ENCODE measurements around the gene KCNJ1.
A peak's percentile ranks its signal among the peaks of the same experiment; 100 is the strongest.

Gene KCNJ1

DNA sequence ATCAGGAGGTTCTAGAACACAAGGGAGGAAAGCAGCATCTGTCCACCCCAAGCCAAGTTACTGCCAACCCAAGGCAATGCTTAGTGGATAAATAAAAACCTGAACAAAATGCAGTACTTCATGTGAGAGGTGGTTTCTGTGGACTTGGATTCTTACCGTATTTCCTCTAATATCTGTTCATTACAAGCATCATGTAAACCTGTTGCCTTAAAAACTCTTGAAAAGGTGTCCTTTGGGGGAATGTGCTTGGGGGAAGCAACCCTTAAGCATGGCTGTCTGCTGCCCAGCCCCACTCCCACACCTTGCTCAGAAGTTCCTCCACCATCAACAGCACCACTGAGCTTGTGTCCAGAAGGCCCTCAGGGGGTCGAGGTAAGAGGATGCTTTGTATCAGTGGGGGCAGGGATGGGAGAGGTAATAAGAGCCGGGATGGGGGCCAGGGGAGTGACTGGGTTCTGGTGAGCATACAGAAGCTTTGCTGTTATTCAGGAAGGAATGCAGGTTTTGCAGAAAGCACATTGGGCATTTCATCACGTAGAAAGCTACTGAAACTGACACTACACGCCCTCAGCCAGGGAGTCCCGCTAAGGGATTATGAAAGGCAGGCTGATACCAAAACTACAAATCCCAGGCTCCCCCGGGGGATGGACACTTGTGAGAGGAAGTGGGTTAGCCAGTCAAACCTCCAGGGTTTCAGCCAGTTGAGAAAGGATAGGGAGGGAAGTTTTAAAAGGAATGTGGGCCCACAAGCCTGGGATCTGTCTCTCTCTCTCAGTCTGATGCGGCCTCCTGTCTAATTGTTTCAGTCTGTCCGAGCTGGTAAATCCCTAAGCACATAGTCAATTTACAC, 52.0 kb downstream of the KCNJ1 start:
- H3K9ac ChIP-seq (ENCODE audit: low read depth, low read length), result no peak overlapping the region; the same call in 1 of the 2 replicates
- H3K27me3 ChIP-seq (ENCODE audit: insufficient read depth, low read length), result no peaks in the 10 kb centered on the region
- H3K4me3 ChIP-seq (ENCODE audit: low read length), result peak overlapping the region; percentile 49
- no peaks in the 10 kb centered on the region for H3K9me3 ChIP-seq (ENCODE audit: insufficient read depth, low read depth, low read length)
- H3K36me3 ChIP-seq (ENCODE audit: insufficient read depth, low read length), result no peaks in the 10 kb centered on the region
- WGBS, result 10% methylated on average over 8 of the region's 9 CpGs
- no peak overlapping the region for H3K27ac ChIP-seq (ENCODE audit: low read depth, low read length)
- peaks cover 11% of the 10 kb centered on the region for H3K4me1 ChIP-seq (ENCODE audit: insufficient read depth, low read length)

DNA sequence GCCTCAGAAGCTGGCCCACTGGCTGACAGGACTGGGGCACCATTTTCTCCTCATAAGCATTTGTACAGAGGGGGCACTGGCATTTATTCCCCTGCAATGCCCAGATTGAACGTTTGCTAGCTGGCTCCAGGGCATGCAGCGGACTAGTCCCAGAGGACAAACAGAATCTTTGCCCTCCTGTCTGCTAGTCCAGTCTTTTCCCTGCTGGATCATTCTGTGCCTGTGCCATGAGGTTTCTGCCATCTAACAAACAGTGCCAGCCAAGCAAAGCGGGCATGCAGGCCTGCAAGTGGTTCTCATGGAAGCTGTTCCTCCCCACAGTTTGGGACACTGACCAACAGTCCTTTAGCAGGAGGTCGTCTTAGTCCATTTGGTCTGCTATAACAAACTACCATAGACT, 53.4 kb downstream of the KCNJ1 start:
- no peaks in the 10 kb centered on the region for H3K36me3 ChIP-seq (ENCODE audit: insufficient read depth, low read length)
- H3K9ac ChIP-seq (ENCODE audit: low read depth, low read length), result no peak overlapping the region
- H3K27ac ChIP-seq (ENCODE audit: low read depth, low read length), result no peak overlapping the region
- no peak overlapping the region for H3K4me3 ChIP-seq (ENCODE audit: low read length)
- no peaks in the 10 kb centered on the region for H3K9me3 ChIP-seq (ENCODE audit: insufficient read depth, low read depth, low read length)
- H3K27me3 ChIP-seq (ENCODE audit: insufficient read depth, low read length), result no peaks in the 10 kb centered on the region
- peaks cover 11% of the 10 kb centered on the region for H3K4me1 ChIP-seq (ENCODE audit: insufficient read depth, low read length)
- 88% methylated on average over 4 of the region's 4 CpGs for WGBS

DNA sequence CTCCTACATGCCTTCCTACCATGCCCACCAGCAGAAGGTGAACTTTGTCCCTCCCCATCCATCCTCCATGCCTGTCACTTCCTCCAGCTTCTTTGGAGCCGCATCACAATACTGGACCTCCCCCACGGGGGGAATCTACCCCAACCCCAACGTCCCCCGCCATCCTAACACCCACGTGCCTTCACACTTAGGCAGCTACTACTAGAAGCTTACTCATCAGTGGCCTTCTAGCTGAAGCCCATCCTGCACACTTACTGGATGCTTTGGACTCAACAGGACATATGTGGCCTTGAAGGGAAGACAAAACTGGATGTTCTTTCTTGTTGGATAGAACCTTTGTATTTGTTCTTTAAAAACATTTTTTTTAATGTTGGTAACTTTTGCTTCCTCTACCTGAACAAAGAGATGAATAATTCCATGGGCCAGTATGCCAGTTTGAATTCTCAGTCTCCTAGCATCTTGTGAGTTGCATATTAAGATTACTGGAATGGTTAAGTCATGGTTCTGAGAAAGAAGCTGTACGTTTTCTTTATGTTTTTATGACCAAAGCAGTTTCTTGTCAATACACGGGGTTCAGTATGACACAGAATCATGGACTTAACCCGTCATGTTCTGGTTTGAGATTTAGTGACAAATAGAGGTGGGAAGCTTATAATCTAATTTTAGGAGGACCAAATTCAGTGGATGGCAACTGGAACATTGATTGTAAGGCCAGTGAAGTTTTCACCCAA, 56.1 kb downstream of the KCNJ1 start:
- WGBS, result 88% methylated on average over 8 of the region's 8 CpGs
- H3K9me3 ChIP-seq (ENCODE audit: insufficient read depth, low read depth, low read length), result no peaks in the 10 kb centered on the region
- no peak overlapping the region for H3K4me3 ChIP-seq (ENCODE audit: low read length)
- H3K36me3 ChIP-seq (ENCODE audit: insufficient read depth, low read length), result no peaks in the 10 kb centered on the region
- no peak overlapping the region for H3K27ac ChIP-seq (ENCODE audit: low read depth, low read length)
- no peak overlapping the region for H3K9ac ChIP-seq (ENCODE audit: low read depth, low read length)
- no peaks in the 10 kb centered on the region for H3K27me3 ChIP-seq (ENCODE audit: insufficient read depth, low read length)
- peaks cover 9% of the 10 kb centered on the region for H3K4me1 ChIP-seq (ENCODE audit: insufficient read depth, low read length)

DNA sequence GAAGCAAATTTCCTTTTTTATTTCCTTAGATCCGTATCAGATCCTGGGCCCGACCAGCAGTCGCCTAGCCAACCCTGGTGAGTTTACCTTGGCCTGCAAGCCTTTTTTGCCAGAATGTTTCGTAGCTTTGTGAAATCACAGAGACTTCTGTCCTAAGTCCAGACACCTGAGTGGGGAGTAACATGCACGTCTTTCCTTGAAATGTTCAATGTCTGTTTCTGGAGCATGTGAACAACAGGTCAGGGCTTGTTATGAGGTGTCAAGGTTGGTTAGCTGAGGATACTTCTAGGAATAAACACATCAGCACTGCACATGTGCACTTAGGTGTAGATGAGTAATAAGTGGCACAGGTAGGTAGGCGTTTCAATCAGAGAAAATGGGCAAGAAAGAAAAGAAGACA, 58.0 kb downstream of the KCNJ1 start:
- Histone ChIP-seq H3K36me3 (ENCODE audit: insufficient read depth, low read length) (no peaks in the 10 kb centered on the region), H3K4me1 (ENCODE audit: insufficient read depth, low read length) (no peaks in the 10 kb centered on the region; the same call in 1 of the 2 replicates), H3K9me3 (ENCODE audit: insufficient read depth, low read depth, low read length) (no peaks in the 10 kb centered on the region), H3K27ac (ENCODE audit: low read depth, low read length) (no peak overlapping the region), H3K4me3 (ENCODE audit: low read length) (no peak overlapping the region), H3K27me3 (ENCODE audit: insufficient read depth, low read length) (no peaks in the 10 kb centered on the region), H3K9ac (ENCODE audit: low read depth, low read length) (no peak overlapping the region)
- WGBS, result 94% methylated on average over 6 of the region's 6 CpGs

DNA sequence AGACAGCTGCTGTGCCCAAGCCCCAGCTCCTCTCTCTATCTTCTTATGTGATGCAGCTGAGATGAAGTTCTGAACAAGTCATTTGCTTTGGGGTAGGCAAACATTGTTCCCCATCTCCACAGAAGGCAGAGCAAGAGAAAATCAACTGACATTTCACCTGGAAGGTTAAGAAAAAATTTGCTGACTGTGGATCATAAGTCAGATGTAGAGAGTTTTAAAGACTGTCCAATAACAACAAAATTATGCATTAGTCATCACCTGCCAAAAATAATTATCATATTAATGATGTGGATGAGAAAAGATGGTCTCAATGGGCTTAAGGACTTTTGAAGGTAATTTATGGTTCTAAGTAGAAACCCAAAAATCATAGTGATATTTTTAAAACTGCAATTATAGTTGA, 59.2 kb downstream of the KCNJ1 start:
- H3K9me3 ChIP-seq (ENCODE audit: insufficient read depth, low read depth, low read length), result no peaks in the 10 kb centered on the region
- H3K27ac ChIP-seq (ENCODE audit: low read depth, low read length), result no peak overlapping the region
- H3K4me3 ChIP-seq (ENCODE audit: low read length), result no peak overlapping the region
- no peaks in the 10 kb centered on the region; the same call in 1 of the 2 replicates for H3K4me1 ChIP-seq (ENCODE audit: insufficient read depth, low read length)
- H3K9ac ChIP-seq (ENCODE audit: low read depth, low read length), result no peak overlapping the region
- H3K36me3 ChIP-seq (ENCODE audit: insufficient read depth, low read length), result no peaks in the 10 kb centered on the region
- H3K27me3 ChIP-seq (ENCODE audit: insufficient read depth, low read length), result no peaks in the 10 kb centered on the region

DNA sequence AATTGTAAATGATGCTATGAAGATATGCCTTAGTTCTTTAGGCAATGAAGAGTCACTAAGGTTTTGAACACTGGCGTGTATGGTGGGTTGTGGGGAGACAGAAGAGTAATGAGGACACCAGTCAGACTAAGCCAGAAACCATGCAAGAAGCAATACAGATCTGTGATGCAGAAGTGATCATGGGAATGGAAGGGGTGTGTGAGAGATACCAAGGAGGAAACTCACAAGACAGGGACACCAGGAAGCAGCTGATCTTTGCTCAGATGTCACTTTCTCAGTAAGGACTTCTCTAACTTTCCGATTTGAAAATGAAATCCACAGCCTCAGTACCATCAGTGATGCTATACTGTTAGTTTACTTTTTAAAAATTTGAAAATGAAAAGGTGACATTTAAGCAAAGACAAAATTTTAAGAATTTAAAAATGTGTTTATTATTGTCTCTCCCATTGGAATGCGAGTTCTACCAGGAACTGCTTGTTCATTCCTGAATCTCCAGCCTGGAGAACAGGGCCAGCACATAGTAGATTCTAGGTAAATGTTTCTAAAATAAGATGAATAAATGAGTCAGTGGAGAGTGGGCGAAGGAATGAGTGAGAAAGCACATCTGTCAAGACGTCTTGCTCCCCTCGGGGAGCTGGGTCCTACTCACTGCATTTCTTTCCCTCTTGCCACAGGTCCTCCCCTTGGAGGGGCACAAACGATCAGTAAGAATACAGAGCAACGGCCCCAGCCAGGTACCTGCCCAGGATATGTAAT, 60.4 kb downstream of the KCNJ1 start:
- Histone ChIP-seq H3K27ac (ENCODE audit: low read depth, low read length) (no peak overlapping the region), H3K36me3 (ENCODE audit: insufficient read depth, low read length) (no peaks in the 10 kb centered on the region), H3K4me1 (ENCODE audit: insufficient read depth, low read length) (no peaks in the 10 kb centered on the region; the same call in 1 of the 2 replicates), H3K9ac (ENCODE audit: low read depth, low read length) (no peak overlapping the region), H3K9me3 (ENCODE audit: insufficient read depth, low read depth, low read length) (no peaks in the 10 kb centered on the region), H3K27me3 (ENCODE audit: insufficient read depth, low read length) (no peaks in the 10 kb centered on the region), H3K4me3 (ENCODE audit: low read length) (no peak overlapping the region)
- 86% methylated on average over 8 of the region's 8 CpGs for WGBS

DNA sequence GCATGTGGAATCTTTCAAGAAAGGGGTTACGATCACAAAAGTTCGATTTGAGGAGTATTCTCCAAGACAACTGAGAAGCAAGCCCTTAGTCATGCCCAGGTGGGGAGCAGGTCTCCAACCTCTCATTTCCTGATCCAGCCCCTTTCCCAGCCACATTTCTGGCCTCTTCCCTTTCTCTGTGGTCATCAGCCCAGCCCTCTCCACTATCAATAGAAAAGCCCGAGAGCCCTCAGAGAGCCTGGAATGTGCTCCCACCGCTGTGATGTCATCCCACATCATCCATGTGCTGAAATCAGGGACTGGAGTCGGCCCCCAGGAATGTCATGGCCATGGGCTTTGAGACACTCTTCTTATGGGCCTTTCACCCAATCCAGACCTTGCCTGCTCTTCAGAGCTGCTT, 62.6 kb downstream of the KCNJ1 start:
- Histone ChIP-seq H3K4me3 (ENCODE audit: low read length) (no peak overlapping the region), H3K4me1 (ENCODE audit: insufficient read depth, low read length) (no peaks in the 10 kb centered on the region; the same call in 1 of the 2 replicates), H3K27me3 (ENCODE audit: insufficient read depth, low read length) (no peaks in the 10 kb centered on the region), H3K27ac (ENCODE audit: low read depth, low read length) (no peak overlapping the region), H3K36me3 (ENCODE audit: insufficient read depth, low read length) (no peaks in the 10 kb centered on the region), H3K9me3 (ENCODE audit: insufficient read depth, low read depth, low read length) (no peaks in the 10 kb centered on the region), H3K9ac (ENCODE audit: low read depth, low read length) (no peak overlapping the region)
- 88% methylated on average over 5 of the region's 5 CpGs for WGBS

DNA sequence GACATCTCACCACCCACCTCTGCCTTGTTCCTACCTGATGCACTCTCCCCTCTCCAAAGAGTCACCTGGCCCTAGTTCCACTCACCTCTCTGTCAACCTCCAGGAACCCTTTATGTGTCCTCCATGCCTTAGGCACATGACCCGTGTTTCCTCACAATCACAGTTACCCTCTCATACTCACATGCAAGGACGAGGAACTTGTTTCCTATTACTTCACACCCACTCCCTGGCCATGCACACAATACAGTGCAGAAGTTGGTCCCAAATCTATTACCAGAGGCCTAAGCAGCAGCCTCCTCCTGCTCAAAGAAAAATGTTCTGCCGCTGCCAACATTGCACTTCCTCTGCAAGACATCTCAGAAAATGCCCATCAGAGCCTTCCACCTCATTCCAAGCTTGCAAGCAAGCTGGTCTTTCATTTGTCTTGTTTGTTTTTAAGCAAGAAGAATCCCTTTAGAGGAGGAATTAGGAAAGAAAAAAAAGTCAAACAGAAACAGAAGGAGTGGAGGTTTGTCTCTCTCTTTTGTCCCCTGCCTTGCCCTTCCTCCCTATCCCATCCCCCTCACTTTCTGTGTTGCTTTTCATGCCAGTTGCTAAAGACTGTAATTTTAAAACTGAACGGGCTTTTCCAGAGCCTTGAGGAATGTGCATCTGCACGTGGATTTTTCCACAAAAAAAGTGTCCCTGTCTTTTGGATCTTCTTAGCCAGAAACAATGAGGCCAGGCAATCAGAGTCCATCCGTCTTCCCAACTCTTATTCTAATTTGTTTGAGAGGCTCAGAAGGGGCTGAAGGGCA, 63.4 kb downstream of the KCNJ1 start:
- Histone ChIP-seq H3K27ac (ENCODE audit: low read depth, low read length) (no peak overlapping the region), H3K4me3 (ENCODE audit: low read length) (no peak overlapping the region), H3K9ac (ENCODE audit: low read depth, low read length) (no peak overlapping the region), H3K36me3 (ENCODE audit: insufficient read depth, low read length) (no peaks in the 10 kb centered on the region), H3K4me1 (ENCODE audit: insufficient read depth, low read length) (no peaks in the 10 kb centered on the region; the same call in 1 of the 2 replicates), H3K27me3 (ENCODE audit: insufficient read depth, low read length) (no peaks in the 10 kb centered on the region), H3K9me3 (ENCODE audit: insufficient read depth, low read depth, low read length) (no peaks in the 10 kb centered on the region)
- 86% methylated on average over 6 of the region's 6 CpGs for WGBS

DNA sequence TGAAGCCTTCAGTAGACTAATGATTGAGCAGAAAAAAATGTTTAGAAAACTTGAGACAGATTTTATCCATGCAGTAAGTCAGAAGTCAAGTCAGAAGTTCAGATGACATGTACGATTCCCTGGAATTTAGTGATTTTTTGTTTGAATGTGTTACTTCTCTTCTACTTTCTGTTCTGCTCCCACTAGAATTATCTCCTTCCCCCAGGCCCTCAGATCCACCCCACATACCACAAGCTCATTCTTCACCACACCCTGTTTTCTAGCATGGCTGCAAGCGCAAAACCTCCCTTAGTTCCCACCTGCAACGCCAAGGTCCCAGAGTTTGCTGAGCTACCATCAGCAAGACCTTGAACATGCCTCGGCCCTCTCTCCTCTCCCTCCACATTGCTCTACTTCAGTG, 64.1 kb downstream of the KCNJ1 start:
- H3K9me3 ChIP-seq (ENCODE audit: insufficient read depth, low read depth, low read length), result no peaks in the 10 kb centered on the region
- WGBS, result 93% methylated on average over 4 of the region's 4 CpGs
- no peaks in the 10 kb centered on the region for H3K27me3 ChIP-seq (ENCODE audit: insufficient read depth, low read length)
- no peak overlapping the region for H3K27ac ChIP-seq (ENCODE audit: low read depth, low read length)
- H3K4me3 ChIP-seq (ENCODE audit: low read length), result no peak overlapping the region
- no peaks in the 10 kb centered on the region for H3K36me3 ChIP-seq (ENCODE audit: insufficient read depth, low read length)
- no peaks in the 10 kb centered on the region; the same call in 1 of the 2 replicates for H3K4me1 ChIP-seq (ENCODE audit: insufficient read depth, low read length)
- no peak overlapping the region for H3K9ac ChIP-seq (ENCODE audit: low read depth, low read length)

DNA sequence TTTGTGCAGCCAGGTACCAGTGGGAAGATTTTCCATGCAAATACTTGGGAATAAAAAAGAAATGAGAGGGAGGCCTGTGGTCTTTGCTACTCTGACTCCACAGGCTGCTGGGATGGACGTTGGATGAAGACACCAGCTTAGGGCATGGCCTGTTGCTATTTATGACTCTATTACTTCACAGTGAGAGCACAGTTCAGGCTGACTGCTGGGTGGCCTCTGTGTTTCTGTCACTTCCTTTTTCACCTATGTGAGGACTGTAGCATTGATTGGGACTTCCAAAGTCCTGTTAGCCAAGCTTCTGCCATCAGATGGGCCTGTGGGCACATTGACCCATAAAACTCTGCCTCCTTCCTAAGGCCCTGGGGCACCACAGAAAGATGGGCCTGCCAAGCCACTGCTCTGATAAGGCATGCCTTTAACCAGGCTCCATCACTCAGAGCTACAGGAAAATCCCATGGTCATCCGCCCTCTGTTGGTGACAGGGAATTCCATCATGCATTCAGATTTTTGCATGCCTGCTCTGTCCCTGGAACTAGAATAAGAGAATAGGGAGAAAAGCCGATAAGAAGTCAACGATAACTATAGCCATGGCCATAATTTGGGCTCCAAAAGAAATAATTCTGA, 64.6 kb downstream of the KCNJ1 start:
- H3K9me3 ChIP-seq (ENCODE audit: insufficient read depth, low read depth, low read length), result no peaks in the 10 kb centered on the region
- H3K4me3 ChIP-seq (ENCODE audit: low read length), result no peak overlapping the region
- H3K27ac ChIP-seq (ENCODE audit: low read depth, low read length), result no peak overlapping the region
- H3K36me3 ChIP-seq (ENCODE audit: insufficient read depth, low read length), result no peaks in the 10 kb centered on the region
- no peak overlapping the region for H3K9ac ChIP-seq (ENCODE audit: low read depth, low read length)
- no peaks in the 10 kb centered on the region for H3K27me3 ChIP-seq (ENCODE audit: insufficient read depth, low read length)
- 67% methylated on average over 4 of the region's 4 CpGs for WGBS
- no peaks in the 10 kb centered on the region; the same call in 1 of the 2 replicates for H3K4me1 ChIP-seq (ENCODE audit: insufficient read depth, low read length)

All from HUES64 (cell line).